Right ventricle myocardium inferior (tissue), 1 donor: ENCODE results near the gene HDDC3. TPM values are rescaled to one million over a fixed set of nuclear protein-coding genes. Genes with fewer than 3 reads are reported as not detected.
A peak's percentile ranks its signal among the peaks of the same experiment; 100 is the strongest.
"Not testable (repeated sequence)": the region's sequence is repeated elsewhere in the genome, so short reads cannot be mapped to it uniquely, and the experiment has no call there.

Source experiments
- ATAC-seq: fragments of 200-7000 bp; cut with Tn5 transposase; one replicate; pipeline ENCODE4 v1.9.1; 2020; ENCODE audit warnings: mild to moderate bottlenecking, moderate library complexity
- DNase-seq: peaks from one replicate; pipeline ENCODE4 v3.0.0; 2021; ENCODE audit errors: missing footprints
- intact Hi-C: fragments of 100-400 bp; cut with DNase I; formaldehyde crosslinking; loops from one replicate; pipeline ENCODE4 v1.11.0; 2022
- total RNA-seq: library from RNA; stranded (reverse); fragmentation: NEBNext Ultra II Directional; extraction: Animal tissue kit (Norgen Biotek cat#: 25700); gene quantifications from one replicate; pipeline ENCODE4 v1.2.1, GENCODE V29; 2021
- donor health status: DM: no; HTN: yes; CAD: no; lungs with severe emphysema.

Gene HDDC3
- total RNA-seq, 1 donor from 2014 or later, result 18.9 TPM

GRCh38 chr15:90915808-90916440 is 16.4 kb downstream of the HDDC3 start:
- intact Hi-C loops, result no loop called here
- ATAC-seq (peak; percentile 77), DNase-seq (peak; percentile 90)

- intact Hi-C loops, result no loop called here
- no peak for ATAC-seq
- no peak for DNase-seq
Measured at GRCh38 chr15:90915216-90915807, 17.0 kb downstream of the HDDC3 start.

GRCh38 chr15:90914305-90915080 is 17.9 kb downstream of the HDDC3 start:
- DNase-seq (no peak), ATAC-seq (no peak)
- intact Hi-C loops, result no loop called here

GRCh38 chr15:90913398-90913944 is 18.9 kb downstream of the HDDC3 start:
- DNase-seq, result no peak
- ATAC-seq, result no peak
- intact Hi-C loops, result no loop called here

GRCh38 chr15:90912770-90913075 is 19.6 kb downstream of the HDDC3 start:
- intact Hi-C loops, result no loop called here
- no peak for DNase-seq
- ATAC-seq, result no peak

- intact Hi-C loops, result no loop called here
- ATAC-seq, result no peak
- DNase-seq, result no peak
Measured at GRCh38 chr15:90911906-90912769, 20.2 kb downstream of the HDDC3 start.

- intact Hi-C loops, result no loop called here
- DNase-seq (no peak), ATAC-seq (no peak)
Measured at GRCh38 chr15:90911302-90911623, 21.1 kb downstream of the HDDC3 start.

- DNase-seq, result no peak
- ATAC-seq, result no peak
- intact Hi-C loops, result no loop called here
Measured at GRCh38 chr15:90910441-90911301, 21.7 kb downstream of the HDDC3 start.

- ATAC-seq (no peak), DNase-seq (no peak)
- intact Hi-C loops, result no loop called here
Measured at GRCh38 chr15:90909976-90910375, 22.4 kb downstream of the HDDC3 start.

- ATAC-seq, intact Hi-C loops, DNase-seq: not testable (repeated sequence)
Measured at GRCh38 chr15:90909449-90909848, 22.9 kb downstream of the HDDC3 start.

- DNase-seq (no peak), ATAC-seq (peak; percentile 47)
- intact Hi-C loops, result no loop called here
Measured at GRCh38 chr15:90907838-90908507, 24.4 kb downstream of the HDDC3 start.

GRCh38 chr15:90907051-90907660 is 25.2 kb downstream of the HDDC3 start:
- peak; percentile 53 for DNase-seq
- ATAC-seq, result no peak
- intact Hi-C loops, result no loop called here

GRCh38 chr15:90906181-90906849 is 26.0 kb downstream of the HDDC3 start:
- DNase-seq (peak; percentile 55), ATAC-seq (no peak)

GRCh38 chr15:90905306-90906180 is 26.8 kb downstream of the HDDC3 start:
- no peak for ATAC-seq
- no peak for DNase-seq

More at GRCh38 chr15:90906181-90906849, 26.0 kb downstream of the HDDC3 start:
- intact Hi-C loops, result no loop called here

GRCh38 chr15:90904746-90905145 is 27.6 kb downstream of the HDDC3 start:
- intact Hi-C loops, result no loop called here
- no peak for DNase-seq
- no peak for ATAC-seq

More at GRCh38 chr15:90905306-90906180, 26.8 kb downstream of the HDDC3 start:
- intact Hi-C loops, result no loop called here
